Measurements from ENCODE around the gene FRAT1.

DNA sequence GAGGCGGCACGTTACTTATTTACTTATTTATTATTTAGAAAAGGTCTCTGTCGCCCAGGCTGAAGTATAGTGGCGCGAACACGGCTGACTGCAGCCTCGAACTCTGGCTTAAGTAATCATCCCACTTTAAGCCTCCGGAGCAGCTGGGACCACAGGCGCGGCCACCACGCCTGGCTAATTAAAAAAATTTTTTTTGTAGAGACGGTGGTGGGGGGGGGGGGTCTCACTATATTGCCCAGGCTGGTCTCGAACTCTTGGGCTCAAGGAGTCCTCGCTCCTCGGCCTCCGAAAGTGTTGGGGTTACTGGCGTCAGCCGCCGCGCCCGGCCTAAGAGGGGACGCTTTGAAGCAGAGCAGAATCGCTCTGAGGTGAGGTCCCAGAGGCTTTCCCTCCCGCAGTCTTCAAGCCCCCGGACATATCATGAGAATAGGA, 16.1 kb downstream of the FRAT1 start:
- TF ChIP-seq, protein P1, sequence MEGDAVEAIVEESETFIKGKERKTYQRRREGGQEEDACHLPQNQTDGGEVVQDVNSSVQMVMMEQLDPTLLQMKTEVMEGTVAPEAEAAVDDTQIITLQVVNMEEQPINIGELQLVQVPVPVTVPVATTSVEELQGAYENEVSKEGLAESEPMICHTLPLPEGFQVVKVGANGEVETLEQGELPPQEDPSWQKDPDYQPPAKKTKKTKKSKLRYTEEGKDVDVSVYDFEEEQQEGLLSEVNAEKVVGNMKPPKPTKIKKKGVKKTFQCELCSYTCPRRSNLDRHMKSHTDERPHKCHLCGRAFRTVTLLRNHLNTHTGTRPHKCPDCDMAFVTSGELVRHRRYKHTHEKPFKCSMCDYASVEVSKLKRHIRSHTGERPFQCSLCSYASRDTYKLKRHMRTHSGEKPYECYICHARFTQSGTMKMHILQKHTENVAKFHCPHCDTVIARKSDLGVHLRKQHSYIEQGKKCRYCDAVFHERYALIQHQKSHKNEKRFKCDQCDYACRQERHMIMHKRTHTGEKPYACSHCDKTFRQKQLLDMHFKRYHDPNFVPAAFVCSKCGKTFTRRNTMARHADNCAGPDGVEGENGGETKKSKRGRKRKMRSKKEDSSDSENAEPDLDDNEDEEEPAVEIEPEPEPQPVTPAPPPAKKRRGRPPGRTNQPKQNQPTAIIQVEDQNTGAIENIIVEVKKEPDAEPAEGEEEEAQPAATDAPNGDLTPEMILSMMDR (IDR thresholded peaks at IDR 0.05; ENCODE audit: low read depth, low read length, poor library complexity, severe bottlenecking), result no peak
- no peak for TF ChIP-seq EZH2phosphoT487 (IDR thresholded peaks at IDR 0.05; ENCODE audit: borderline replicate concordance, low read length)
